Activated CD4-positive, alpha-beta T cell treated with anti-CD3 and anti-CD28 coated beads, Interleukin-2, amount 50 U/mL, for 48 hours (primary cell): ENCODE data around the gene NOTUM.

Experiments
- DNase-seq, 2 experiments: peaks; one replicate each; pipeline ENCODE4 v3.0.0-alpha.2; 2020

Gene NOTUM

DNA sequence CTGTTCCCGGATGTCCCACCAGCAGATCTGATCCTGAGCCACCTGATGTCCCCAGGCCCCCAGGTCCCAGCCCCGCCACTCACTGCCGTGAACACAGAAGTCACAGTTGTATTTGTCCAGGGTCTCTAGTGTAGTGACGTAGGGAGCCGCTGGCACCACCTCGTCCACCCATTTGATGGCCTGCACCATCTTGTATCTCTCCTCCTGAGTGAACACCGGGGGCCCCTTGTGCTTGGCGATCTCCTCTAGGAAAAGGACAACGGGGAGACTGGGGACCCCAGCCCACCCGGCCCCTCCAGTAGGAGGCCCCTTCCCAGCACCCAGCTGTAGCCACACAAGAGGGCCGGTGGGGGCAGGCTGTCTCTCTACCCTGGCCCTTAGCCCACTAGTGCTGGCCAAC is 52.2 kb downstream of the NOTUM start:
- no peak for DNase-seq

DNA sequence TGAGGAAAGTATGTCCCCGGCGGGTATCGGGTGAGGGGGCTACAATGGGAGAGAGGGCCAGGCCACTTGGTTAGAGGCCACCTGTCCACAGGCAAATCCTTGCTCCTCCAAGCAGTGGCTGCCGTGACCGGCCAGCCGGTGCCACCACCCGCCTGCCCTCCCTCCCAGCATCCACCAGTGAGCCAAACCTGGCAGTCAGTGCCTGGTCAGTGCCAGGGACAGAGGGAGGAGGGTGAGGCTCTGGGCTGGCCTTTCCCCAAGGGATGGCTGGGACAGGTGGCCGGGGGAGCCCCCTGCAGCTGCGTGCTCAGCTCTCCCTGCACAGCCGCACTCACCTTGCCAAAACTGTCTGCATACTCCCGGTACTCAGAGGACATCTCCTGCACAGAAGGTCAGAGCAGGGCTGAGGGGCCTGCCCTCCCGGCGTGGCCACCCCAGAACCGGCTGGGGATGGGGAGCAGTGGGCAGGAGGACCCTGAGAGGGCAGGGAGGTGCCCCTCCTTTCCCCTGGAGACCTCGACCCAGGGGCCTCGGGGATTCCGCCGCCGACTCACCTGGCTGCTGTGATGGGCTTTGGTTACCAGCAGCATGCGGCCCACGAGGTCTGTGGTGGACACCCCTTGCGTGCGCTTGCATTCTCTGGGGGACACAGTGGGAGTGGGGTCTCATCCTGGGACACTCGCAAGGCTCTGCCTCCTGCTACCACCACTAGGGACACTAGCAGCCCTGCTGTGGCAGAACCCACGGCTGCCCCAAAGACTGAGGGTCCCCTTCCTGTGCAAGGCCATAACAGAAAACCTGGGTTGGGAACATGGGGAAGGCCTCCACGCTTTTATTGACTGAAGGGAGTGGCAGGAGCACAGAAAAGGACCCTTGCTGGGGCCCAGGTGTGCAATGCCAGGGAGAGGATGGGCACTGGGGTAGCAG is 53.5 kb downstream of the NOTUM start:
- DNase-seq, result no peak

GRCh38 chr17:81906476-81907218 is 54.3 kb downstream of the NOTUM start:
- no peak for DNase-seq

- no peak for DNase-seq
These were observed 55.0 kb downstream of the NOTUM start for GRCh38 chr17:81905993-81906392.

DNA sequence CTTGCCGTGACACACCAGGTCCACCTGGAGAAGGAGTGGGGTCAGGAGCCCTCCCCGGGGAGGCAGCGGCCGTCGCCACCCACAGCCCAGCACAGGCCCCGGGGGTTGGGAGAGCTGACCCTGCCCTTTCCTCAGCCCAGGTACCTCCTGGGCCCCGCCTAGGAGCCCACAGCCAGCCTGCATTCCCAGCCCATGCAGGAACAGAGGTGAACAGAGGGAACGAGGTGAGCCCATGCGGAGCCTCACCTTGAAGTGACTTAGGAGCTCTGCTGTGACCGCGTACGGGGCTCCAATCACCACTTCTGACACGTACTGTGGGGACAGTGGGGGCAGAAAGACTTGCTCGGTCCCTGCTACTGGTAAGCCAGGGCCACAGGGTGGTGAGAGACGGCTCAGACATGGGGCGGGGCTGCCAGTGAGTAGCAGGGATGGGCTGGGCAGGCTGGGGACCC is 55.5 kb downstream of the NOTUM start:
- DNase-seq, result no peak

DNA sequence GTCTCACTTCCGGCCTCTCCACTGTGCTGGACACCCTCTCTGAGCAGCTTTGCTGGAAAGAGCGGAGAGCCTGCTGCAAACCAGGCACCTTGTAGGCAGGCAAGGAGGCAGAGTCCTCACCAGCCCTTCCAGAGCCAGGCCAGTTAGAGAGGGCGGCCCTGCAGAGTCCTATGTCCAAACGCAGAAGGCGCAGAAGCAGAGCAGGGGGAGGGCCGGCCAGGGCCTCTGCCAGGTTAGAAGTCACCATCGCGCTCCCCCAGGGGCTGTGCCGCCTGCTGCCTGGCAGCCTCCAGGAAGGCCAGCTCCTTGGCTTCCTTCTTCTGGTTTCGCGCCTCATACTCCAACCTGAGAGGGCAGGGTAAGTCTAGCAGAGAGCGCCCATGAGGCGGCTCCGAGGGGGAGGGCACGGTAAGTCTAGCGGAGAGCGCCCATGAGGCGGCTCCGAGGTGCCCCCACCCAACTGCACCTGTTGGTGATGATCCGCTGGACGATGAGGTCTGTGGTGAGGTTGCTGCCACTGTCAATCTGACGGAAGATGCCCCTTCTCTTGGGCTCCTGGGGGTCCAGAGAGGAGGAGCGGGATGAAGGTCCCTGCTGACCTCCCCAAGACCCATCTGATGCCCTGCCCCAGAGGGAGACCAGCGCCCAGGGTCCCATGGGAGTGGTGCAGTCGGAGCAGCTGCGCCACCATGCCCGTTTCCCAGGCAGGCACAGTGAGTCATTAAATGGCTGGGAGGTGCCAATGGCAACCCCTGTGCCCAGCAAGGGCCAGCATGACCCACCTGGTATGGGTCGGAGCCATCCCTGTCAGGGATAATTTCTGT is 56.2 kb downstream of the NOTUM start:
- DNase-seq, result no peak

DNA sequence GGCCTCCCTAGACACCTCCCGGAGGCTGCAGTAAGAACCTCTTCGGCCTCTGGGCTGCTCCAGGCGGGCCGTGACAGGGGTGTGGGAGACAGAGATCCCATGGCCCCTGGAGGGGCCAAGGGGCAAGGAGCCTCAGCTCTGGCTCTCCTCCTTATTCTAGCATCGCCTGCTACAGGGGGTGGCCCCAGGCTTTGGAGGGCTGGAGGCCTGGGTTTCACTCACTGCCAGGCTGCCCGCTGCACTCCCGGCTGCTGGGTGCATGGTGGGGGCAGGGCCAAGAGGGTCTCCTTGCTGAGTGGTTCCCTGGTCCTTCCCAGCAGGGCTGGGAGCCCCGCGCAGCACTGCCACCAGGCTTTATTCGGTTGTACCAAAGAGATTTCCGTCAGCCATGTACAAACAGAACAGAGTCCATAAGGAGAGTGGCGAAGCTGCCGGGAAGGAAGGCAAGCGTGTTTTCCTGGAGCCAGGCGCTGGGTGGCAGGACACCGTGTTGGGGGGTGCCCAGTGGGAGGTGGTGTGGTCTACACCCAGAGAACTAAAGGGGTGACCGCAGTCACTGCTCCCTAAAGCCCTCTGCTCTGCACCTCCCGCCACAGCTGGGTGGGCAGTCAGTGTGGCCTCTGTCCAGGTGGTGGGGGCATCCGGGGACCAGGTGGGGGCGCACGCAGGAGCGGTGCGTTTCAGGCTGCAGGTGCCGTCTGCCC is 56.9 kb downstream of the NOTUM start:
- DNase-seq, result no peak

GRCh38 chr17:81903415-81903831 is 57.6 kb downstream of the NOTUM start:
- no peak for DNase-seq

DNA sequence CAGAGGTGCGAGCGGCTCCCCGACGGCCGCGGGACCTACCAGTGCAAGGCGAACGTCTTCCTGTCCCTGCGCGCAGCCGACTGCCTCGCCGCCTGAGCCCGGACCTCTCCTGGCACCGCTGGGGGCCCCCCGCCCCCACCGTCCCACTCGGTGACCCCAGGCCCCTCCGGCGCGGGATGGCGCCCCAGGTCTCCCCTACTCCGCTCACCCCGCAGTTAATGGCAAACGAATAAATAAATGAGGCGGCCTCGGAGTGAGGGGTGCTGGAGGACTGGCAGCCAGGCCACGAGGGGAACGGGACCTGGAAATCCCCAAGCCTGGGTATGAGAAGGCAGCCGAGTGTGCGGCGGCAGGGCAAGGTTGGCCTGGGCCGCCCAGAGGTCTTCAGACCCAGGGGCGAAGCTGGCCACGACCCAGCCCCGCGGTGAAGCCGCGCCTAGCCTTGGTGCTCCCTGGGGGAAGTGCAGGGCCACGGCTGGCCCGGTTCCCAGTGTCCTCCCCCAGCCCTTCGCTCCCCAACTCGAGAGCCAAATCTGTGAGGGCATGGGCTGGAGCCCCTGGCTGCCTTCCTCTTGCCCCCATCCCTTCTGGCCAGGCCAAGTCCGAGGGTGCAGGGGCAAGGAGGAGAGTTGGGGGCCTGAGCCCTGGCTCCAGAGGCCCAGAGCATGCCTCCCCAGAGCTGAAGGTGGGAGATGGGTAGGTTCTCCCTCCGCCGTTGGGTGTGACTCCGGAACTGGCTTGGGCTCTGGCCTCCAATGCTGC is 58.2 kb downstream of the NOTUM start:
- DNase-seq, result no peak
